H1 (cell line): Measurements from ENCODE around the gene PREB. TPM values are rescaled to one million over a fixed set of nuclear protein-coding genes. Genes with fewer than 3 reads are reported as not detected.

Experiments used
- CTCF ChIA-PET: fragments of 300-600 bp; sonication (Branson Sonifier 250); formaldehyde crosslinking; loops from one replicate; lab custom pipeline; 2021; ENCODE audit not compliant: partially characterized antibody; lab: Charles Lee
- POLR2A ChIA-PET: fragments of 300-600 bp; sonication (Branson Sonifier 250); formaldehyde crosslinking; loops from one replicate; lab custom pipeline; 2021; ENCODE audit warnings: inconsistent platforms; ENCODE audit not compliant: partially characterized antibody; lab: Charles Lee
- DNase-seq, 2 experiments: peaks; one replicate each; pipeline versions ENCODE4 v3.0.0 to v3.0.0-alpha.2; 2010 to 2022; ENCODE audit warnings: low spot score in 2 of 2, low read depth in 1 of 2, mixed read lengths in 1 of 2
- FAIRE-seq: peaks from 2 replicates; lab custom pipeline; 2011; peaks lifted over from hg19 to GRCh38; lab: Jason Lieb, UNC
- H2AFZ ChIP-seq: 2 replicates; pipeline ENCODE4 v1.8.1; 2012; ENCODE audit warnings: low read length, inconsistent platforms
- H2AK5ac ChIP-seq: 2 replicates; pipeline ENCODE4 v1.6.1; 2013; ENCODE audit warnings: low read depth, low read length
- H2BK120ac ChIP-seq: replicated peaks from 2 replicates; pipeline ENCODE3; 2013; ENCODE audit warnings: low read depth, low read length, inconsistent platforms
- H2BK12ac ChIP-seq: 2 replicates; pipeline ENCODE4 v1.6.1; 2013; ENCODE audit warnings: low read depth, low read length
- H2BK15ac ChIP-seq: 2 replicates; pipeline ENCODE4 v1.6.1; 2013; ENCODE audit warnings: low read length
- H2BK20ac ChIP-seq: 2 replicates; pipeline ENCODE4 v1.6.1; 2013; ENCODE audit warnings: low read length
- H2BK5ac ChIP-seq: 2 replicates; pipeline ENCODE4 v1.6.1; 2013; ENCODE audit warnings: low read depth, low read length
- H3K14ac ChIP-seq: 2 replicates; pipeline ENCODE4 v1.6.1; 2013; ENCODE audit warnings: inconsistent platforms; ENCODE audit not compliant: insufficient read length
- H3K18ac ChIP-seq: 2 replicates; pipeline ENCODE4 v1.6.1; 2013; ENCODE audit warnings: low read length; ENCODE audit errors: extremely low read depth
- H3K23ac ChIP-seq: 2 replicates; pipeline ENCODE4 v1.6.1; 2013; ENCODE audit warnings: inconsistent platforms; ENCODE audit not compliant: insufficient read length
- H3K23me2 ChIP-seq: 2 replicates; pipeline ENCODE4 v1.6.1; 2013; ENCODE audit warnings: low read depth, low read length
- H3K27ac ChIP-seq: 2 replicates; pipeline ENCODE4 v1.6.1; 2011; ENCODE audit warnings: low read depth, low read length, inconsistent platforms
- H3K27me3 ChIP-seq, 4 experiments: replicated peaks in 1 of 4; 1 replicate in 1 of 4; 2 replicates in 3 of 4; pipeline versions ENCODE4 v1.6.1 to v1.8.1; 2011 to 2013; ENCODE audit warnings: low read length in 3 of 4, mild to moderate bottlenecking in 3 of 4, inconsistent platforms in 2 of 4, mixed read lengths in 2 of 4, moderate library complexity in 1 of 4; ENCODE audit not compliant: control insufficient read depth in 3 of 4, insufficient read depth in 3 of 4; ENCODE audit errors: extremely low read depth in 1 of 4
- H3K36me3 ChIP-seq, 4 experiments: 2 replicates each; pipeline versions ENCODE4 v1.6.1 to v1.8.1; 2011 to 2013; ENCODE audit warnings: mild to moderate bottlenecking in 4 of 4, low read length in 3 of 4, moderate library complexity in 2 of 4, control low read depth in 1 of 4, inconsistent platforms in 1 of 4; ENCODE audit not compliant: insufficient read depth in 4 of 4, control insufficient read depth in 2 of 4
- H3K4ac ChIP-seq: replicated peaks from 2 replicates; pipeline ENCODE3; 2013; ENCODE audit warnings: low read length, low read depth, mixed read lengths, inconsistent platforms; ENCODE audit not compliant: insufficient read length
- H3K4me1 ChIP-seq, 4 experiments: replicated peaks in 1 of 4; 1 replicate in 1 of 4; 2 replicates in 3 of 4; pipeline versions ENCODE4 v1.6.1 to v1.8.1; 2011 to 2013; ENCODE audit warnings: low read length in 3 of 4, inconsistent platforms in 2 of 4, mixed read lengths in 1 of 4; ENCODE audit not compliant: insufficient read depth in 4 of 4, control insufficient read depth in 3 of 4
- H3K4me2 ChIP-seq, 2 experiments: 2 replicates each; pipeline versions ENCODE4 v1.6.1 to v1.8.1; 2011 to 2013; ENCODE audit warnings: low read depth in 2 of 2, low read length in 2 of 2, control low read depth in 1 of 2, inconsistent platforms in 1 of 2, mild to moderate bottlenecking in 1 of 2; ENCODE audit not compliant: insufficient read depth in 1 of 2
- H3K4me3 ChIP-seq, 4 experiments: fragments of 200-600, 300-600 bp in 1 of 4; sonication (generic), shearing (Covaris generic), sonication (Bioruptor Twin) in 1 of 4; 2 replicates each; pipeline versions ENCODE4 v1.5.1 to v1.8.1; 2011 to 2016; ENCODE audit warnings: low read length in 4 of 4, low read depth in 3 of 4, control low read depth in 2 of 4, inconsistent platforms in 2 of 4, mild to moderate bottlenecking in 2 of 4, mixed read lengths in 1 of 4, moderate library complexity in 1 of 4; ENCODE audit not compliant: insufficient read depth in 2 of 4; ENCODE audit errors: extremely low read depth in 1 of 4
- H3K56ac ChIP-seq: replicated peaks from 2 replicates; pipeline ENCODE3; 2013; ENCODE audit warnings: low read depth, mild to moderate bottlenecking, mixed read lengths, low read length, inconsistent platforms; ENCODE audit not compliant: insufficient read length
- H3K79me1 ChIP-seq: 2 replicates; pipeline ENCODE4 v1.6.1; 2013; ENCODE audit warnings: low read depth, low read length, control low read depth
- H3K79me2 ChIP-seq, 2 experiments: 2 replicates each; pipeline versions ENCODE4 v1.6.1 to v1.8.1; 2012 to 2013; ENCODE audit warnings: low read length in 2 of 2, mild to moderate bottlenecking in 2 of 2, inconsistent platforms in 1 of 2; ENCODE audit not compliant: insufficient read depth in 2 of 2, control insufficient read depth in 1 of 2
- H3K9ac ChIP-seq, 4 experiments: replicated peaks in 1 of 4; 1 replicate in 1 of 4; 2 replicates in 3 of 4; pipeline versions ENCODE4 v1.6.1 to v1.8.1; 2011 to 2013; ENCODE audit warnings: low read depth in 3 of 4, low read length in 3 of 4, control low read depth in 2 of 4, mild to moderate bottlenecking in 2 of 4, moderate library complexity in 2 of 4, inconsistent platforms in 1 of 4; ENCODE audit errors: extremely low read depth in 1 of 4
- H3K9me3 ChIP-seq, 2 experiments: 2 replicates each; pipeline versions ENCODE4 v1.6.1 to v1.8.1; 2012 to 2013; ENCODE audit warnings: mild to moderate bottlenecking in 2 of 2, moderate library complexity in 2 of 2, control low read depth in 1 of 2, inconsistent platforms in 1 of 2, low read depth in 1 of 2, low read length in 1 of 2, mixed read lengths in 1 of 2; ENCODE audit not compliant: insufficient read depth in 2 of 2
- H4K20me1 ChIP-seq, 2 experiments: replicated peaks in 1 of 2; 2 replicates each; pipeline versions ENCODE3 to v1.8.1; 2011 to 2013; ENCODE audit warnings: inconsistent platforms in 2 of 2, low read length in 2 of 2, mild to moderate bottlenecking in 1 of 2; ENCODE audit not compliant: insufficient read depth in 2 of 2, control insufficient read depth in 1 of 2
- H4K5ac ChIP-seq: 2 replicates; pipeline ENCODE4 v1.6.1; 2013; ENCODE audit warnings: low read length, low read depth, mixed read lengths, inconsistent platforms; ENCODE audit not compliant: insufficient read length
- H4K8ac ChIP-seq: 2 replicates; pipeline ENCODE4 v1.8.0; 2013; ENCODE audit warnings: mild to moderate bottlenecking, moderate library complexity, low read length, inconsistent platforms; ENCODE audit not compliant: insufficient read depth; ENCODE audit errors: extremely low read depth
- H4K91ac ChIP-seq: replicated peaks from 2 replicates; pipeline ENCODE3; 2013; ENCODE audit warnings: low read length, mixed read lengths, inconsistent platforms; ENCODE audit not compliant: insufficient read length
- POLR2AphosphoS5 ChIP-seq: IDR thresholded peaks from 2 replicates; pipeline ENCODE4 v1.6.1; 2011; ENCODE audit warnings: low read depth, low read length
- SAP30 ChIP-seq: fragments of 300-600 bp; sonication (generic); IDR thresholded peaks from 2 replicates; pipeline ENCODE4 v1.7.1; 2012; ENCODE audit warnings: low read length, moderate library complexity, mild to moderate bottlenecking, inconsistent platforms; ENCODE audit not compliant: insufficient read depth, insufficient replicate concordance
- SRF ChIP-seq: IDR thresholded peaks from 2 replicates; pipeline ENCODE4 v1.6.1; 2011; ENCODE audit warnings: mild to moderate bottlenecking, low read depth, low read length, moderate library complexity
- WGBS, 2 experiments: shearing (Covaris generic) in 1 of 2; methylation state at CpG; one replicate each; pipeline versions ENCODE4 v1.1.6 to v1.1.7; 2013 to 2015; ENCODE audit warnings: low lambda C conversion rate in 2 of 2, mixed read lengths in 2 of 2, inconsistent platforms in 1 of 2, low coverage in 1 of 2, missing lambda C conversion rate in 1 of 2; ENCODE audit not compliant: insufficient replicate concordance in 2 of 2, insufficient coverage in 1 of 2, insufficient read length in 1 of 2; ENCODE audit errors: extremely low coverage in 1 of 2, missing lambda C conversion rate in 1 of 2; 5-methylcytosine and 5-hydroxymethylcytosine counted together
- polyA plus RNA-seq, 7 experiments: library from polyadenylated mRNA; depleted of rRNA in 3 of 7; stranded (reverse) in 5 of 7; unstranded in 2 of 7; fragments of >200 nt in 5 of 7; fragments of 200-250 nt in 2 of 7; gene quantifications; 1 replicate in 5 of 7; 2 replicates in 1 of 7; 4 replicates in 1 of 7; pipeline versions ENCODE4 v1.2.1 to v1.2.3, GENCODE V29; 2011 to 2013; ENCODE audit warnings: missing spikeins in 2 of 7, mixed read lengths in 2 of 7
- total RNA-seq: library from RNA; stranded (reverse); fragmentation: NEBNext Ultra II Directional; extraction: Animal tissue kit (Norgen Biotek cat#: 25700); gene quantifications from 2 replicates; pipeline ENCODE4 v1.2.1, GENCODE V29; 2021

Gene PREB
- total and polyA plus RNA-seq, 2 of the 8 experiments (the other 6 are each of a cell fraction or from before 2014, with no cell fraction given) = 54.1 to 72.2 TPM

DNA sequence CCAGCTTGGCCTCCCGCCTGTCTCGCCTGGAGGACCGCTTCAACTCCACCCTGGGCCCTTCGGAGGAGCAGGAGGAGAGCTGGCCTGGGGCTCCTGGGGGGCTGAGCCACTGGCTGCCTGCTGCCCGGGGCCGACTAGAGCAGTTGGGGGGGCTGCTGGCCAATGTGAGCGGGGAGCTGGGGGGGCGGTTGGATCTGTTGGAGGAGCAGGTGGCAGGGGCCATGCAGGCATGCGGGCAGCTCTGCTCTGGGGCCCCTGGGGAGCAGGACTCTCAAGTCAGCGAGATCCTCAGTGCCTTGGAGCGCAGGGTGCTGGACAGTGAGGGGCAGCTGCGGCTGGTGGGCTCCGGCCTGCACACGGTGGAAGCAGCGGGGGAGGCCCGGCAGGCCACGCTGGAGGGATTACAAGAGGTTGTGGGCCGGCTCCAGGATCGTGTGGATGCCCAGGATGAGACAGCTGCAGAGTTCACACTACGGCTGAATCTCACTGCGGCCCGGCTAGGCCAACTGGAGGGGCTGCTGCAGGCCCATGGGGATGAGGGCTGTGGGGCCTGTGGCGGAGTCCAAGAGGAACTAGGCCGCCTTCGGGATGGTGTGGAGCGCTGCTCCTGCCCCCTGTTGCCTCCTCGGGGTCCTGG lies 51.5 kb downstream of the PREB start:
- no peak overlapping the region for H3K18ac ChIP-seq
- H3K23ac ChIP-seq = no peak overlapping the region
- no peak overlapping the region for H3K27ac ChIP-seq
- no peak overlapping the region for H4K5ac ChIP-seq
- ChIA-PET POLR2A (interaction anchor here (1.0 to 5.9 kb wide), 8 partner anchors 10 to 327 kb away, joined by 3 to 63 read pairs (median 6); partner anchors contain the start of genes AGBL5, ATRAID, GTF3C2 and OST4), CTCF (interaction anchor here (1.0 to 16.5 kb wide), 13 partner anchors 9 to 136 kb away, joined by 3 to 160 read pairs (median 4); partner anchors contain the start of genes AGBL5, OST4 and PREB)
- H2BK12ac ChIP-seq = no peak overlapping the region
- H2BK20ac ChIP-seq = no peak overlapping the region
- no peak overlapping the region for H2BK120ac ChIP-seq
- no peak for DNase-seq
- H3K23me2 ChIP-seq = peaks cover 13% of the 10 kb centered on the region; the same call in 1 of the 2 replicates
- no peak overlapping the region for H3K14ac ChIP-seq
- TF ChIP-seq SAP30 (no peak), SRF (no peak), POLR2AphosphoS5 (no peak)
- no peak overlapping the region for H4K91ac ChIP-seq
- no peak overlapping the region for H3K9ac ChIP-seq
- no peak overlapping the region for H3K56ac ChIP-seq
- H3K4me1 ChIP-seq = peaks cover 4 to 33% (median 17%) of the 10 kb centered on the region in 4 experiments
- H3K4me2 ChIP-seq = no peak overlapping the region
- H3K4ac ChIP-seq = no peak overlapping the region
- H2BK5ac ChIP-seq = no peak overlapping the region
- no peak for FAIRE-seq
- 92% methylated on average over 20 of the region's 27 CpGs; no CpG with 5 or more reads in 1 of the 2 experiments for WGBS, 2 experiments
- H2BK15ac ChIP-seq = no peak overlapping the region
- H4K8ac ChIP-seq = peak overlapping the region; percentile 60; the same call in 1 of the 2 replicates
- H3K79me1 ChIP-seq = no peaks in the 10 kb centered on the region
- no peak overlapping the region for H3K4me3 ChIP-seq
- peaks cover 0 to 9% (median 4%) of the 10 kb centered on the region in 4 experiments; a peak in 2 of 7 replicates for H3K27me3 ChIP-seq
- H3K36me3 ChIP-seq = no peaks in the 10 kb centered on the region
- H3K79me2 ChIP-seq = no peaks in the 10 kb centered on the region
- no peaks in the 10 kb centered on the region for H3K9me3 ChIP-seq
- no peak overlapping the region for H2AK5ac ChIP-seq
- no peaks in the 10 kb centered on the region for H4K20me1 ChIP-seq
- H2AFZ ChIP-seq = no peak overlapping the region
